OCI-LY1 (cell line): Measurements from ENCODE around the gene IGF2BP1.

ENCODE experiments used
- H2AFZ ChIP-seq: fragments of 200-600 bp; sonication (generic), shearing (Covaris generic); 2 replicates; pipeline ENCODE4 v1.6.0; 2014; ENCODE audit warnings: antibody characterized with exemption, mild to moderate bottlenecking, low read length
- H3F3A ChIP-seq: fragments of 200-600 bp; sonication (generic), shearing (Covaris generic); 2 replicates; pipeline ENCODE4 v1.6.0; 2014; ENCODE audit warnings: mild to moderate bottlenecking, antibody characterized with exemption, low read length, moderate library complexity; ENCODE audit not compliant: insufficient read depth
- H3K27ac ChIP-seq: fragments of 200-600 bp; sonication (generic); 2 replicates; pipeline ENCODE4 v1.5.1; 2014; ENCODE audit warnings: low read length, mixed run types, mild to moderate bottlenecking, low read depth; ENCODE audit not compliant: poor library complexity, severe bottlenecking
- H3K27me3 ChIP-seq: fragments of 200-600 bp; sonication (generic); 2 replicates; pipeline ENCODE4 v1.6.0; 2014; ENCODE audit warnings: antibody characterized with exemption, mild to moderate bottlenecking, low read length, moderate library complexity; ENCODE audit not compliant: insufficient read depth
- H3K36me3 ChIP-seq: fragments of 200-600 bp; sonication (generic); 2 replicates; pipeline ENCODE4 v1.6.1; 2014; ENCODE audit warnings: mild to moderate bottlenecking, antibody characterized with exemption, low read length, moderate library complexity, mixed read lengths; ENCODE audit not compliant: insufficient read depth
- H3K4me1 ChIP-seq: fragments of 200-600 bp; sonication (generic); 2 replicates; pipeline ENCODE4 v1.5.1; 2014; ENCODE audit warnings: mild to moderate bottlenecking, low read length, moderate library complexity; ENCODE audit not compliant: insufficient read depth, severe bottlenecking
- H3K4me2 ChIP-seq: fragments of 200-600 bp; sonication (generic), shearing (Covaris generic); 2 replicates; pipeline ENCODE4 v1.6.1; 2014; ENCODE audit warnings: low read length
- H3K4me3 ChIP-seq: fragments of 200-600 bp; sonication (generic); 2 replicates; pipeline ENCODE4 v1.5.1; 2014; ENCODE audit warnings: low read length, low read depth, mild to moderate bottlenecking, mixed read lengths; ENCODE audit not compliant: poor library complexity, severe bottlenecking
- H3K79me2 ChIP-seq: fragments of 200-600 bp; shearing (Covaris generic); 2 replicates; pipeline ENCODE4 v1.6.1; 2016; ENCODE audit warnings: mixed run types, low read length, mixed read lengths; ENCODE audit not compliant: insufficient read depth
- H3K9ac ChIP-seq: fragments of 200-600 bp; sonication (generic), shearing (Covaris generic); 2 replicates; pipeline ENCODE4 v1.6.1; 2014; ENCODE audit warnings: mild to moderate bottlenecking, low read length, mixed read lengths
- H3K9me2 ChIP-seq: fragments of 200-600 bp; sonication (generic), shearing (Covaris generic); 2 replicates; pipeline ENCODE4 v1.6.1; 2014; ENCODE audit warnings: low read depth, mild to moderate bottlenecking, low read length, mixed read lengths
- H3K9me3 ChIP-seq: fragments of 200-600 bp; shearing (Covaris generic); 2 replicates; pipeline ENCODE4 v1.6.1; 2014; ENCODE audit warnings: low read length, mixed read lengths
- H4K20me1 ChIP-seq: fragments of 200-600 bp; sonication (generic), shearing (Covaris generic); 2 replicates; pipeline ENCODE4 v1.6.0; 2016; ENCODE audit warnings: mild to moderate bottlenecking, low read length; ENCODE audit not compliant: insufficient read depth
- EZH2 ChIP-seq: fragments of 200-600 bp; sonication (generic), shearing (Covaris generic); IDR thresholded peaks from 2 replicates; pipeline ENCODE4 v1.8.0; 2017; ENCODE audit warnings: borderline replicate concordance, mixed run types, mild to moderate bottlenecking, antibody characterized with exemption, low read length, moderate library complexity, mixed read lengths
- TF ChIP-seq, protein P1 (sequence below): fragments of 200-600 bp; sonication (generic), shearing (Covaris generic); IDR thresholded peaks from 2 replicates; pipeline ENCODE4 v1.5.1; 2017; ENCODE audit warnings: mild to moderate bottlenecking, antibody characterized with exemption, low read length, moderate library complexity, mixed read lengths

Gene IGF2BP1

DNA sequence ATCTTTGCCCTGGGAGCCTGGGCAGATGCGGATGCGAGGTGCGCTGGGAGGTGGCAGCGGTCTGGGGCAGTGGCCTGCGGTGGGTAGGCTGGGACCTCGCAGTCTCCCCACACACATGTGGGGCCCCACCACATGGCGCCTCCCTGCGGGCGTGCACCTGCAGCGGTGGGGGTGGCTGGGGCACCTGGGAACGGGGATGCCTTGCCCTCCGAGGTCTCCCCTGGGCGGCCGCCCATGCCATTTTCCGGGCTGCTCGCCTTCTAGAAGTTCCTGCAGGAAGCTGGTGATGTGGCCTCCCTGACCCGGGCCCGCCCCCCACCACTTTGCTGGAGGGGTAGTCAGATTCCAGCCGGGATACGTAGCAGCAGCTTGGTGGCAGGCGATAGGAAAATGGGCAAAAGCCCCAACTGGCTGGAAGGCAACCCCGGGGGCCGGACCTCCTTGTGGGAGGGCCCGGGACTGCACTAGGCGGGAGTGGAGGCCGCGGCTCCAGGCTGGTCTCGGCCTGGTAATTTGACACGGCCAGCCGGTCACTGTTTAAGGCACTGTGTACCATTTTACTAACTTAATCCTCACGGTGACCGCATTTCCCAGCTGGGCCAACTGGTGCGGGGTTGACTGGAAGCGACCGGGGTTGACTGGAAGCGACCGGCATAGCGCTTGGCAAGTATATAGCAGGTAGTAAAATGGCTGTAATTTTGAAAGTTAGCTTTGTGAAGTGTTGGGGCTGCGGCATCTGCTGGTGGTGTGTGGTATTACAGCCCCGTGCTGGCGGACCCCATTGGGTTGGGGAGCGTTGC is 38.5 kb downstream of the IGF2BP1 start:
- no peak overlapping the region for H3K4me3 ChIP-seq
- H3K4me1 ChIP-seq, result peaks cover 4% of the 10 kb centered on the region
- H2AFZ ChIP-seq, result no peak overlapping the region
- TF ChIP-seq, protein P1, sequence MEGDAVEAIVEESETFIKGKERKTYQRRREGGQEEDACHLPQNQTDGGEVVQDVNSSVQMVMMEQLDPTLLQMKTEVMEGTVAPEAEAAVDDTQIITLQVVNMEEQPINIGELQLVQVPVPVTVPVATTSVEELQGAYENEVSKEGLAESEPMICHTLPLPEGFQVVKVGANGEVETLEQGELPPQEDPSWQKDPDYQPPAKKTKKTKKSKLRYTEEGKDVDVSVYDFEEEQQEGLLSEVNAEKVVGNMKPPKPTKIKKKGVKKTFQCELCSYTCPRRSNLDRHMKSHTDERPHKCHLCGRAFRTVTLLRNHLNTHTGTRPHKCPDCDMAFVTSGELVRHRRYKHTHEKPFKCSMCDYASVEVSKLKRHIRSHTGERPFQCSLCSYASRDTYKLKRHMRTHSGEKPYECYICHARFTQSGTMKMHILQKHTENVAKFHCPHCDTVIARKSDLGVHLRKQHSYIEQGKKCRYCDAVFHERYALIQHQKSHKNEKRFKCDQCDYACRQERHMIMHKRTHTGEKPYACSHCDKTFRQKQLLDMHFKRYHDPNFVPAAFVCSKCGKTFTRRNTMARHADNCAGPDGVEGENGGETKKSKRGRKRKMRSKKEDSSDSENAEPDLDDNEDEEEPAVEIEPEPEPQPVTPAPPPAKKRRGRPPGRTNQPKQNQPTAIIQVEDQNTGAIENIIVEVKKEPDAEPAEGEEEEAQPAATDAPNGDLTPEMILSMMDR, result peak; percentile 78
- TF ChIP-seq EZH2, result no peak
- H3K9me3 ChIP-seq, result no peaks in the 10 kb centered on the region
- no peaks in the 10 kb centered on the region for H3F3A ChIP-seq
- peaks cover 44% of the 10 kb centered on the region for H3K36me3 ChIP-seq
- H3K4me2 ChIP-seq, result no peak overlapping the region
- H3K27ac ChIP-seq, result no peak overlapping the region
- no peaks in the 10 kb centered on the region for H3K27me3 ChIP-seq
- no peak overlapping the region for H3K9ac ChIP-seq
- H3K9me2 ChIP-seq, result no peaks in the 10 kb centered on the region
- no peaks in the 10 kb centered on the region for H4K20me1 ChIP-seq
- no peaks in the 10 kb centered on the region for H3K79me2 ChIP-seq

DNA sequence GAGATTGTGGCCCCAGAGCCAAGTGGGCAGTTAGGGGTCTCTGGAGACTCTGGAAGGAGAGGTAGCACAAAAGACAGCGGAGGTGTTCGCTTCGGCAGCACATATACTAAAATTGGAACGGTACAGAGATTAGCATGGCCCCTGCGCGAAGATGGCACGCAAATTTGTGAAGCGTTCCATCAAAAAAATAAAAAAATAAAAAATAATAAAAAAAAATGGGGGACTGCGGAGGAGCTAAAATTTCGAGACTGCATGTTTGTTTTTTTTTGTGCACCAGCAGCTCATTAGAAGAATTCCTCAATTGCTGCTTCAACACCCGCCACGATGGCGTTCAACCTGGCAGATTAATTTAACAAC is 39.1 kb downstream of the IGF2BP1 start:
- Histone ChIP-seq H3K9me2 (no peaks in the 10 kb centered on the region), H2AFZ (no peak overlapping the region), H3K36me3 (peaks cover 49% of the 10 kb centered on the region), H3K79me2 (no peaks in the 10 kb centered on the region), H3F3A (no peaks in the 10 kb centered on the region), H3K4me2 (no peak overlapping the region), H3K27ac (no peak overlapping the region), H3K4me3 (no peak overlapping the region), H3K9me3 (no peaks in the 10 kb centered on the region), H3K4me1 (peaks cover 4% of the 10 kb centered on the region), H4K20me1 (no peaks in the 10 kb centered on the region), H3K27me3 (no peaks in the 10 kb centered on the region), H3K9ac (no peak overlapping the region)
- TF ChIP-seq, protein P1, result no peak
- TF ChIP-seq EZH2, result no peak

DNA sequence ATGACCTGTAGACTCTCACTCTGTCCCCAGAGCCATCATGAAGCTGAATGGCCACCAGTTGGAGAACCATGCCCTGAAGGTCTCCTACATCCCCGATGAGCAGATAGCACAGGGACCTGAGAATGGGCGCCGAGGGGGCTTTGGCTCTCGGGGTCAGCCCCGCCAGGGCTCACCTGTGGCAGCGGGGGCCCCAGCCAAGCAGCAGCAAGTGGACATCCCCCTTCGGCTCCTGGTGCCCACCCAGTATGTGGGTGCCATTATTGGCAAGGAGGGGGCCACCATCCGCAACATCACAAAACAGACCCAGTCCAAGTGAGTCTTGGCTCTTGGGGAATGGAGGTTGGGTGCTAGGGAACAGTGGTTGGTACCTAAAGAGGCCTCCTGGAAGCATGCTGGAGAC is 41.0 kb downstream of the IGF2BP1 start:
- TF ChIP-seq EZH2, result no peak
- TF ChIP-seq, protein P1, result no peak
- H3K4me2 ChIP-seq, result no peak overlapping the region
- H4K20me1 ChIP-seq, result no peaks in the 10 kb centered on the region
- no peak overlapping the region for H2AFZ ChIP-seq
- H3K79me2 ChIP-seq, result no peaks in the 10 kb centered on the region
- no peaks in the 10 kb centered on the region for H3K9me3 ChIP-seq
- H3K9me2 ChIP-seq, result no peaks in the 10 kb centered on the region
- H3K36me3 ChIP-seq, result peaks cover 64% of the 10 kb centered on the region
- H3K27me3 ChIP-seq, result no peaks in the 10 kb centered on the region
- no peak overlapping the region for H3K9ac ChIP-seq
- H3K4me3 ChIP-seq, result no peak overlapping the region
- peaks cover 4% of the 10 kb centered on the region for H3K4me1 ChIP-seq
- no peaks in the 10 kb centered on the region for H3F3A ChIP-seq
- no peak overlapping the region for H3K27ac ChIP-seq
